ENCODE results near the gene ZP1.

ZP1 gene

DNA sequence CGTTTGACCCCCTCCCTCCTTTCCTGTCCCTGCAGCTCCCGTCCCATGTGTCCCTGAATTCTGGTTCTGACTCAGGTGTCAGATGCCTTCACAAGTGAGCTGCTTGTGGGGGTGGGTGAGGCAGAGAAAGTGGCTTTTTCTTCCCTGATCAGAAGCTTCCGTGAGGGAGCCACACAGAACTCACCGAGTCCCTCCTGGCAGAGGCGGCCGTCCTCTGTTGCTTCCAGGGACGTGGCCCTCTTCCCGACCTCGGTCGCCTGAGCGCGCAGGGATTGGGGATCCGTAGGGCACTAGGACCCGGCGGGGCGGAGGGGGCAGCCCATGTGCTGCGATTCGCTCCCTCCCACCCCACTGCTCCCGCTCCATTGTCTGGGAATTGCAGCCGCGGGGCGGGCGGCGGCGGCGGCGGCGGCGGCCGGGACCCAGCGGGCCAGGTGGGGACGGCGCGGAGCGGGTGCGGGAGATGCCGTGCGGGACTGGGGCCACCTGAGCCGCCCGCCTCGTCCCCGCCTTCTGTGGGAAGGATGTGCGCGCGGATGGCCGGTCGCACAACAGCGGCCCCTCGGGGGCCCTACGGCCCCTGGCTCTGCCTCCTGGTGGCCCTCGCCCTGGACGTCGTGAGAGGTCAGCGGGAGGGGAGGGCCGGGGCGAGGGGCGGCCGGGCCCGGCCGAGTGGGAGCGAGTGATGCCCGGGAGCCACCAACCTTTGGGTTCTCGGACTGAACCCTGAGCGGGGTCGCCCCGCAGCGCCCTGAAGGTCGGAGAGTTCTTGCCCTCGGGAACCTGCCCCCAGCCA is 57.0 kb downstream of the ZP1 start, which contains the start of gene TMEM132A:
Gene TMEM132A, plus strand, starts transcription at position 351 of the 796 bp plus-strand sequence. Its CDS starts 174 bp downstream, at position 525.
- H3K36me3 ChIP-seq (ENCODE audit: control insufficient read depth in 1 of 2, insufficient read depth in 2 of 2, low read length in 2 of 2) = peaks cover 31 to 37% of the 10 kb centered on the region in 2 donors
- no peaks in the 10 kb centered on the region for H3K9me3 ChIP-seq (ENCODE audit: control insufficient read depth in 1 of 2, low read length in 2 of 2)
- peak within 1 kb of the TSS; percentile 39 to 61 for H3K4me3 ChIP-seq (ENCODE audit: low read depth in 1 of 2, low read length in 2 of 2)
- H3K4me1 ChIP-seq (ENCODE audit: control insufficient read depth in 1 of 2, insufficient read depth in 2 of 2, low read length in 2 of 2) = peaks cover 4 to 27% of the 10 kb centered on the region in 2 donors
- peaks cover 19% of the 10 kb centered on the region for H3K27me3 ChIP-seq (ENCODE audit: low read depth, low read length)
- H3K27ac ChIP-seq (ENCODE audit: low read length) = no peak within 1 kb of the TSS
